Neural progenitor cell (in vitro differentiated cells): ENCODE results near the gene GOLGA7B. TPM values are rescaled to one million over a fixed set of nuclear protein-coding genes. Genes with fewer than 3 reads are reported as not detected.

ENCODE experiments used
- DNase-seq: peaks from one replicate; pipeline ENCODE4 v3.0.0-alpha.2; 2016; ENCODE audit warnings: low spot score
- H2AFZ ChIP-seq: fragments of 200-600 bp; sonication (generic); replicated peaks from 2 replicates; pipeline ENCODE4 v1.6.1; 2016; ENCODE audit warnings: antibody characterized with exemption
- H3F3A ChIP-seq: fragments of 200-600 bp; sonication (generic); 2 replicates; pipeline ENCODE4 v1.6.1; 2016; ENCODE audit warnings: antibody characterized with exemption, low read depth
- H3K27ac ChIP-seq: fragments of 200-600 bp; sonication (generic); 2 replicates; pipeline ENCODE4 v1.5.1; 2016; ENCODE audit warnings: mild to moderate bottlenecking
- H3K27me3 ChIP-seq: fragments of 200-600 bp; sonication (generic); 2 replicates; pipeline ENCODE4 v1.6.1; 2016; ENCODE audit warnings: mild to moderate bottlenecking, moderate library complexity
- H3K36me3 ChIP-seq: fragments of 200-600 bp; sonication (generic); 2 replicates; pipeline ENCODE4 v1.5.1; 2016
- H3K4me1 ChIP-seq: fragments of 200-600 bp; sonication (generic); 2 replicates; pipeline ENCODE4 v1.6.1; 2016; ENCODE audit warnings: mixed run types
- H3K4me2 ChIP-seq: fragments of 200-600 bp; sonication (generic); 2 replicates; pipeline ENCODE4 v1.6.1; 2016
- H3K4me3 ChIP-seq: fragments of 200-600 bp; sonication (generic); 2 replicates; pipeline ENCODE4 v1.5.1; 2016
- H3K79me2 ChIP-seq: fragments of 200-600 bp; sonication (generic); 2 replicates; pipeline ENCODE4 v1.6.1; 2016; ENCODE audit warnings: low read depth
- H3K9ac ChIP-seq: fragments of 200-600 bp; sonication (generic); 2 replicates; pipeline ENCODE4 v1.6.1; 2016
- H3K9me3 ChIP-seq: fragments of 200-600 bp; sonication (generic); 2 replicates; pipeline ENCODE4 v1.5.1; 2016; ENCODE audit warnings: low read depth
- H4K20me1 ChIP-seq: fragments of 200-600 bp; sonication (generic); 2 replicates; pipeline ENCODE4 v1.6.1; 2016; ENCODE audit warnings: low read depth
- H3K27ac Mint-ChIP-seq: 3 replicates; pipeline ENCODE4 v1.8.0; 2021; ENCODE audit warnings: mixed read lengths
- H3K27me3 Mint-ChIP-seq: 2 replicates; pipeline ENCODE4 v1.8.0; 2022; ENCODE audit warnings: low read depth, mild to moderate bottlenecking, inconsistent platforms, moderate library complexity, mixed read lengths; ENCODE audit not compliant: insufficient read depth
- H3K36me3 Mint-ChIP-seq: 3 replicates; pipeline ENCODE4 v1.8.0; 2021; ENCODE audit warnings: mixed read lengths
- H3K4me1 Mint-ChIP-seq: 3 replicates; pipeline ENCODE4 v1.8.0; 2021; ENCODE audit warnings: mixed read lengths
- H3K4me3 Mint-ChIP-seq: 3 replicates; pipeline ENCODE4 v1.8.0; 2021; ENCODE audit warnings: mild to moderate bottlenecking, moderate library complexity, mixed read lengths
- H3K9me3 Mint-ChIP-seq: 3 replicates; pipeline ENCODE4 v1.8.0; 2020; ENCODE audit warnings: mixed read lengths
- EZH2 ChIP-seq: fragments of 200-600 bp; sonication (generic); IDR thresholded peaks from 2 replicates; pipeline ENCODE4 v1.6.1; 2017; ENCODE audit warnings: antibody characterized with exemption, mild to moderate bottlenecking, moderate library complexity
- EZH2phosphoT487 ChIP-seq: fragments of 200-600 bp; sonication (generic); IDR thresholded peaks from 2 replicates; pipeline ENCODE4 v1.6.1; 2017; ENCODE audit warnings: antibody characterized with exemption
- total RNA-seq: library from RNA; depleted of rRNA; stranded (reverse); fragments of >200 nt; gene quantifications from 2 replicates; pipeline ENCODE4 v1.2.3, GENCODE V29; 2015; ENCODE audit warnings: low replicate concordance
- TF ChIP-seq, protein P1 (sequence below): fragments of 200-600 bp; sonication (generic); IDR thresholded peaks from 2 replicates; pipeline ENCODE4 v1.5.1; 2017; ENCODE audit warnings: antibody characterized with exemption, mild to moderate bottlenecking

GOLGA7B gene
- total RNA-seq, 1 donor from 2014 or later: not detected

DNA sequence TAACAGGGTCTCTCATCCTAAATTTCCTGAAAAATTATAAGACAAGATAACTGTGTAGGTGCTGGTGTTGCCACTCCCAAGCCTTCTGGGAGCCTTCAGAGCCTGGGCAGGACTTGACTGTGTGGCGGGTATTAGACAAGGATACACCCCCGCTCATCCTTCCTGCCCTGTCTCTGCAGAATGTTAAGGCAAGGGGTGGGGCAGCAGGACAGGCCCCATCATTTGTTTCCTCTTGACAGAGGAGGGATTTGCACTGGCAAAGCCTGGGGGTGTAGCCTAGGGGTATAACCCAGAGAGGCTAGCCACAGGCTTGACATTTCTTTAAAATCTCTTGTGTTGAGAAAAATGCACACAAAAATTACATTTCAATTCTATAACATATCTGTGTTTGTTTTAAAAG is 63.5 kb downstream of the GOLGA7B start:
- no peak overlapping the region for H3K27ac Mint-ChIP-seq
- H3K36me3 ChIP-seq: no peaks in the 10 kb centered on the region
- H4K20me1 ChIP-seq: peaks cover 3% of the 10 kb centered on the region
- H3K4me2 ChIP-seq: no peak overlapping the region
- peaks cover 14% of the 10 kb centered on the region for H3K27me3 Mint-ChIP-seq
- H2AFZ ChIP-seq: no peak overlapping the region
- no peaks in the 10 kb centered on the region for H3K4me1 ChIP-seq
- no peaks in the 10 kb centered on the region for H3K9me3 Mint-ChIP-seq
- TF ChIP-seq EZH2phosphoT487 (no peak), EZH2 (no peak)
- TF ChIP-seq, protein P1, sequence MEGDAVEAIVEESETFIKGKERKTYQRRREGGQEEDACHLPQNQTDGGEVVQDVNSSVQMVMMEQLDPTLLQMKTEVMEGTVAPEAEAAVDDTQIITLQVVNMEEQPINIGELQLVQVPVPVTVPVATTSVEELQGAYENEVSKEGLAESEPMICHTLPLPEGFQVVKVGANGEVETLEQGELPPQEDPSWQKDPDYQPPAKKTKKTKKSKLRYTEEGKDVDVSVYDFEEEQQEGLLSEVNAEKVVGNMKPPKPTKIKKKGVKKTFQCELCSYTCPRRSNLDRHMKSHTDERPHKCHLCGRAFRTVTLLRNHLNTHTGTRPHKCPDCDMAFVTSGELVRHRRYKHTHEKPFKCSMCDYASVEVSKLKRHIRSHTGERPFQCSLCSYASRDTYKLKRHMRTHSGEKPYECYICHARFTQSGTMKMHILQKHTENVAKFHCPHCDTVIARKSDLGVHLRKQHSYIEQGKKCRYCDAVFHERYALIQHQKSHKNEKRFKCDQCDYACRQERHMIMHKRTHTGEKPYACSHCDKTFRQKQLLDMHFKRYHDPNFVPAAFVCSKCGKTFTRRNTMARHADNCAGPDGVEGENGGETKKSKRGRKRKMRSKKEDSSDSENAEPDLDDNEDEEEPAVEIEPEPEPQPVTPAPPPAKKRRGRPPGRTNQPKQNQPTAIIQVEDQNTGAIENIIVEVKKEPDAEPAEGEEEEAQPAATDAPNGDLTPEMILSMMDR: no peak
- no peaks in the 10 kb centered on the region for H3F3A ChIP-seq
- no peak for DNase-seq
- peaks cover 3% of the 10 kb centered on the region for H3K4me1 Mint-ChIP-seq
- no peak overlapping the region for H3K9ac ChIP-seq
- no peak overlapping the region for H3K4me3 ChIP-seq
- peaks cover 15% of the 10 kb centered on the region for H3K27me3 ChIP-seq
- H3K36me3 Mint-ChIP-seq: no peaks in the 10 kb centered on the region
- H3K9me3 ChIP-seq: no peaks in the 10 kb centered on the region
- no peak overlapping the region for H3K4me3 Mint-ChIP-seq
- H3K79me2 ChIP-seq: no peaks in the 10 kb centered on the region
- no peak overlapping the region for H3K27ac ChIP-seq

DNA sequence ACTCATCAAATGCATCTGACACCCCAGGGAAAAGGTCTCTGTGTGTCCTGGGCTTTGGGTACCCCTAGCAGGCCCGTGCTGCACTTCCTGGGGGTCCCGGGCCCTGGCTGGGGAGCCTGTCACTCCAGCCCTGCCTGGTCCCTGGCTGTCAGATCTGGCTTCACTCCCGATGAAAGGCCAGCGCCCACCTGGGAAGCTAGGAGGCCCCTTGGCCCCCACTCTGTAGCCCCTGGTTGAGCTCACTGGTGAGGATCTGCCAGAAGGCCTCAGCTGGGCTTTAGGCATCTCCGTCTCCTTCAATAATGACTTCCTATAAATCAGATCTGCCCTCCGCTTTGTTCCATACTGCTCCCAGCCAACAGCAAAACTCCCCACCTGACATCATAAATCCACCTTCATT is 64.0 kb downstream of the GOLGA7B start:
- H3K36me3 Mint-ChIP-seq: no peaks in the 10 kb centered on the region
- peaks cover 14% of the 10 kb centered on the region for H3K27me3 Mint-ChIP-seq
- Histone ChIP-seq H3F3A (no peaks in the 10 kb centered on the region), H4K20me1 (peaks cover 3% of the 10 kb centered on the region), H3K36me3 (no peaks in the 10 kb centered on the region), H3K9me3 (no peaks in the 10 kb centered on the region), H3K27me3 (peaks cover 15% of the 10 kb centered on the region), H3K27ac (no peak overlapping the region), H3K4me3 (no peak overlapping the region), H3K4me2 (no peak overlapping the region), H3K79me2 (no peaks in the 10 kb centered on the region), H2AFZ (no peak overlapping the region), H3K4me1 (no peaks in the 10 kb centered on the region), H3K9ac (no peak overlapping the region)
- TF ChIP-seq EZH2 (no peak), EZH2phosphoT487 (no peak)
- TF ChIP-seq, protein P1: no peak
- no peak overlapping the region for H3K27ac Mint-ChIP-seq
- no peaks in the 10 kb centered on the region for H3K9me3 Mint-ChIP-seq
- peaks cover 3% of the 10 kb centered on the region for H3K4me1 Mint-ChIP-seq
- no peak overlapping the region for H3K4me3 Mint-ChIP-seq
- DNase-seq: no peak

DNA sequence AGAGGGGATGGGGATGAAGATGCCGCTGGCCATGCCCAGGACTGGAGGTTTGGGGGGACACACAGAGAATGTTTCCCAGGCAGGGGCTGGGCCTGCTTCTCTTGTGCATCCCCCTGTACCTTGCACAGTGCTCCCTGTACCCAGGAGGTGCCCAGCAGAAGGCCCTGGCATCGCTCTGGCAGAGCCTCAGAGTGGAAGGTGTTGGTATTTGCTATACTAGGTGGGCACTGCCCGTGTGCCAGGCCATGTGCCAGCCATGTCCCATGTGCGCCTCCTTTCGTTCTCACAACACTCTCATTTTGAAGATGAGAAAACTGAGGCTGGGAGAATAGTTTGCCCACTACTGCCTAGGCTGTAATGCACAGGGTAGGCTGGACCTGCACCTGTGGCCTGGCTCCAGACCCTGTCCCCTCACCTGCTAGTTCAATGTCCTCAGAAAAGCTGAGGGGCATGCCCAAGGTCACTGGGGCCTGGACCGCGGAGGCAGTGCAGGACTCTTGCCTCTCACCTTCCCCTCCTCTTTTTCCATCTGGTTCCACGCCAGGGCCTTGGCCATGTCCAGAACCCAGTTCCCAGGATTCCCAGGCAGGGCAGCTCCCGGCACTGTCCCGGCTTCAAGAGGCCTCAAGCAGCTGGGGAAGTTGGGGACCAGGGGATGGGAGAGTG is 64.7 kb downstream of the GOLGA7B start:
- H3K27me3 ChIP-seq: peaks cover 15% of the 10 kb centered on the region
- no peak overlapping the region for H3K27ac ChIP-seq
- Mint-ChIP-seq H3K4me3 (no peak overlapping the region), H3K27ac (no peak overlapping the region), H3K27me3 (peaks cover 11% of the 10 kb centered on the region), H3K36me3 (no peaks in the 10 kb centered on the region), H3K9me3 (no peaks in the 10 kb centered on the region), H3K4me1 (peaks cover 3% of the 10 kb centered on the region)
- H3K4me1 ChIP-seq: no peaks in the 10 kb centered on the region
- H3K79me2 ChIP-seq: no peaks in the 10 kb centered on the region
- H3K4me3 ChIP-seq: no peak overlapping the region
- no peaks in the 10 kb centered on the region for H3F3A ChIP-seq
- DNase-seq: no peak
- H3K4me2 ChIP-seq: no peak overlapping the region
- no peaks in the 10 kb centered on the region for H3K9me3 ChIP-seq
- H3K36me3 ChIP-seq: no peaks in the 10 kb centered on the region
- no peak overlapping the region for H2AFZ ChIP-seq
- H4K20me1 ChIP-seq: peaks cover 3% of the 10 kb centered on the region
- H3K9ac ChIP-seq: no peak overlapping the region
- TF ChIP-seq, protein P1: no peak
- no peak for TF ChIP-seq EZH2phosphoT487
- no peak for TF ChIP-seq EZH2
